HG03066 (cell line): Measurements from ENCODE around the gene KRTAP10-12.

Source experiments
- ATAC-seq: cut with Tn5 transposase; IDR thresholded peaks from one replicate; pipeline ENCODE4 v1.9.1; 2021; ENCODE audit warnings: low read depth; ENCODE audit not compliant: unreplicated experiment

Gene KRTAP10-12

GRCh38 chr21:44729336-44730027, 32.5 kb downstream of the KRTAP10-12 start:
- no peak for ATAC-seq

- ATAC-seq: no peak
These were observed 33.0 kb downstream of the KRTAP10-12 start for GRCh38 chr21:44730028-44730395.

- ATAC-seq: no peak
These were observed 34.1 kb downstream of the KRTAP10-12 start for GRCh38 chr21:44730951-44731579.

- ATAC-seq: no peak
These were observed 35.3 kb downstream of the KRTAP10-12 start for GRCh38 chr21:44732263-44732662.

- no peak for ATAC-seq
These were observed 36.0 kb downstream of the KRTAP10-12 start for GRCh38 chr21:44732956-44733355.

GRCh38 chr21:44734026-44734745, 37.2 kb downstream of the KRTAP10-12 start:
- no peak for ATAC-seq

GRCh38 chr21:44734841-44735240, 37.9 kb downstream of the KRTAP10-12 start:
- no peak for ATAC-seq

- no peak for ATAC-seq
These were observed 38.8 kb downstream of the KRTAP10-12 start for GRCh38 chr21:44735821-44736220.

- ATAC-seq: no peak
These were observed 39.5 kb downstream of the KRTAP10-12 start for GRCh38 chr21:44736291-44737004.

- no peak for ATAC-seq
These were observed 40.9 kb downstream of the KRTAP10-12 start for GRCh38 chr21:44737706-44738354.

GRCh38 chr21:44738621-44739020, 41.6 kb downstream of the KRTAP10-12 start:
- ATAC-seq: no peak

- ATAC-seq: no peak
These were observed 42.3 kb downstream of the KRTAP10-12 start for GRCh38 chr21:44739316-44739715.

- no peak for ATAC-seq
These were observed 43.8 kb downstream of the KRTAP10-12 start for GRCh38 chr21:44740742-44741141.

- no peak for ATAC-seq
These were observed 44.9 kb downstream of the KRTAP10-12 start for GRCh38 chr21:44741921-44742320.

GRCh38 chr21:44742418-44743153, 45.6 kb downstream of the KRTAP10-12 start:
- no peak for ATAC-seq
